GM12865 (cell line): Measurements from ENCODE around the gene ESRRA.
"Not testable (repeated sequence)": the region's sequence is repeated elsewhere in the genome, so short reads cannot be mapped to it uniquely, and the experiment has no call there.

Experiments
- DNase-seq: peaks from one replicate; pipeline ENCODE4 v3.0.0; 2010; ENCODE audit warnings: low read depth
- H3K4me3 ChIP-seq: 2 replicates; pipeline ENCODE4 v1.5.1; 2011; ENCODE audit warnings: mild to moderate bottlenecking, low read depth, low read length, control low read depth
- CTCF ChIP-seq: IDR thresholded peaks from 2 replicates; pipeline ENCODE4 v1.5.1; 2011; ENCODE audit warnings: low read length, control low read depth, low read depth, inconsistent platforms; ENCODE audit not compliant: insufficient read depth; ENCODE audit errors: missing control alignments

The ESRRA gene

GRCh38 chr11:64321533-64321932, 16.2 kb downstream of the ESRRA start:
- DNase-seq: no peak

GRCh38 chr11:64322925-64323260, 17.6 kb downstream of the ESRRA start:
- no peak for TF ChIP-seq CTCF
- no peak overlapping the region for H3K4me3 ChIP-seq
- no peak for DNase-seq

More at GRCh38 chr11:64321533-64321932, 16.2 kb downstream of the ESRRA start:
- no peak for TF ChIP-seq CTCF
- no peak overlapping the region for H3K4me3 ChIP-seq

DNA sequence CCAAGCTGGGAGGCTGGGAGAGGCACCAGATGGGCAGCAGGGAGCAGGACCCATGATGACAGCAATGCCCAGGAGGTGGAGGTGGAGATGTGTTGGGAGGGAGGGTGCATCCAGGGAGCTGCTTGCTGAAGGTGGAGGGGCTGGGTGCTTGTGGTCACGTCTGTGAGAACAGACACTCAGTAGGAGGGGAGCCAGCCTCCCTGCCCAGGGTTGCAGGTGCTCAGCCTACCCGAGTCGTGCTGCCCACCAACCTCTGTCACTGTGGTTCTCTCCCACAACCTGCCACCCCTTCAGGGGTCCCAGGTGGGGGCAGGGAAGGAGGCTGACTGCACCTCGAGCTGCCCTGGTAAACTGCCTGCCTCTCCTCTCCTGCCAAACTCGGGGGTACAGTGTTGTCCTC, 18.0 kb downstream of the ESRRA start:
- H3K4me3 ChIP-seq: no peak overlapping the region
- no peak for TF ChIP-seq CTCF
- no peak for DNase-seq

DNA sequence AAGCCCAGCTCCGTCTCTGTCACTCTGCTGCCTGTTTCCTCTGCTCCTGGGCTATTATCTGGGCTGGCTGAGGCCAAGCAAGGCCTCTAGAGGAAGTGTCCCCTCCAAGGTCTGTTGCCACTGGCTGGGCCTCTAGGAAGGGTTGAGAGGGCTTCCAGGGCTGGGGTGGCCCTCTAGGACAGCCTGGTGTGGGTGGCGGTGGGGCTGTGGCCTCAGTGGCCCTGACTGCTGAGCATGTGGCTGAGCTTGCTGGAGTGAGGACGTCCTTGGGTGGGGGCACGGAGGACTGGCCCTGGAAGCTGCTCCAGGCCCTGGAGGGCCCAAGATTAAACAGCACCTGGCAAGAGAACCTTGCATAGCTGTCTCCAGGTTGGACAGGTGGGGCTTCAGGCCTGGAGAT, 18.7 kb downstream of the ESRRA start:
- not testable (repeated sequence) for DNase-seq, H3K4me3 ChIP-seq

DNA sequence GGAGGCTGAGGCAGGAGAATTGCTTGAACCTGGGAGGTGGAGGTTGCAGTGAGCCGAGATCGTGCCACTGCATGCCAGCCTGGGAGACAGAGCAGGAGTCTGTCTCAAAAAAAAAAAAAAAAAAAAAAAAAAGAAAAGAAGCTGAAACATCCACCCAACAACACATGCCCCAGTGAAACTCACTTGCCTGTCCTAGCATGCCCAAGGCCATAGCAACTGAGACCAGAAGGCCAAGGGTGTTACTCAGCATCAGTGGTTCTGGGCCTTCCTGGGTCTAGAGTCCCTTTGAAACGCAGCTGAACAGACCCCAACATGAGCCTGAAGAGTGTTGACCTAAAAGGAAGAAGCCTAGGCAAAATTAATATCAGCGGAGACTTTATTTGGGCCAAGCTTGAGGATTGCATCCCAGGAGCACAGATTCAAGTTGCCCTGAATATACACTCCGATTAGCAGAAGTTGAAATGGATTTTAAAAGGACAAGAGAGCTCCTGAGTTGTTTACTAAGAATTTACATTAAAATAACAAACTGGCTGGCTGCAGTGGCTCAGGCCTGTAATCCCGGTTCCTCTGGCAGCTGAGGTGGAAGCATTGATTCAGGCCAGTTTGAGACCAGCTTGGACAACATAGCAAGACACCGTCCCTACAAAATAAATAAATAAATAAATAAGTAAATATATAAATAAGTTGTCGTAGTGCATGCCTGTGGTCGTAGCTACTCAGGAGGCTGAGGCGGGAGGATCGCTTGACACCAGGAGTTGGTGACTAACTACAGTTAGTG, 19.6 kb downstream of the ESRRA start:
- no peak for DNase-seq
- TF ChIP-seq CTCF: no peak
- H3K4me3 ChIP-seq: no peak overlapping the region

- no peak for TF ChIP-seq CTCF
- DNase-seq: no peak
- H3K4me3 ChIP-seq: no peak overlapping the region
Measured at GRCh38 chr11:64327375-64327774, 22.1 kb downstream of the ESRRA start.

GRCh38 chr11:64327993-64328392, 22.7 kb downstream of the ESRRA start:
- H3K4me3 ChIP-seq: no peak overlapping the region
- DNase-seq: no peak
- no peak for TF ChIP-seq CTCF
